Mucosa of rectum (tissue), 2 donors: ENCODE data around the gene SYT17.
"Not testable (repeated sequence)": the region's sequence is repeated elsewhere in the genome, so short reads cannot be mapped to it uniquely, and the experiment has no call there.

Experiments
- H3K27ac ChIP-seq, 2 donors: one replicate each; pipeline ENCODE4 v1.7.0; 2013; ENCODE audit warnings: inconsistent platforms in 2 of 2, low read depth in 2 of 2, low read length in 2 of 2
- H3K27me3 ChIP-seq, 2 donors: one replicate each; pipeline ENCODE4 v1.7.0; 2013; ENCODE audit warnings: low read length in 2 of 2; ENCODE audit not compliant: control insufficient read depth in 2 of 2, insufficient read depth in 2 of 2
- H3K36me3 ChIP-seq, 2 donors: one replicate each; pipeline ENCODE4 v1.7.0; 2013; ENCODE audit warnings: low read length in 2 of 2; ENCODE audit not compliant: control insufficient read depth in 2 of 2, insufficient read depth in 2 of 2
- H3K4me1 ChIP-seq, 2 donors: one replicate each; pipeline ENCODE4 v1.7.0; 2013; ENCODE audit warnings: low read length in 2 of 2, mild to moderate bottlenecking in 1 of 2; ENCODE audit not compliant: control insufficient read depth in 2 of 2, insufficient read depth in 2 of 2
- H3K4me3 ChIP-seq, 2 donors: one replicate each; pipeline ENCODE4 v1.7.0; 2013; ENCODE audit warnings: low read length in 2 of 2
- H3K9ac ChIP-seq, 2 donors: one replicate each; pipeline ENCODE4 v1.7.0; 2013; ENCODE audit warnings: low read length in 2 of 2, low read depth in 1 of 2, mild to moderate bottlenecking in 1 of 2
- H3K9me3 ChIP-seq, 2 donors: one replicate each; pipeline ENCODE4 v1.7.0; 2013; ENCODE audit warnings: low read length in 2 of 2; ENCODE audit not compliant: control insufficient read depth in 2 of 2
- donor health status: healthy.
- donor health status: Normal muscosa, but diverticular disease.

Gene SYT17

GRCh38 chr16:19183187-19183586, 15.1 kb downstream of the SYT17 start:
- Histone ChIP-seq H3K4me1 (no peaks in the 10 kb centered on the region), H3K36me3 (peaks cover 4% of the 10 kb centered on the region in 2 donors), H3K9ac (no peak overlapping the region), H3K4me3 (no peak overlapping the region), H3K9me3 (no peaks in the 10 kb centered on the region), H3K27me3 (no peaks in the 10 kb centered on the region), H3K27ac (no peak overlapping the region)

- Histone ChIP-seq H3K36me3 (peaks cover 4% of the 10 kb centered on the region in 2 donors), H3K4me3 (no peak overlapping the region), H3K27me3 (no peaks in the 10 kb centered on the region), H3K9ac (no peak overlapping the region), H3K9me3 (no peaks in the 10 kb centered on the region), H3K27ac (no peak overlapping the region), H3K4me1 (no peaks in the 10 kb centered on the region)
Measured at GRCh38 chr16:19184823-19185509, 16.9 kb downstream of the SYT17 start.

GRCh38 chr16:19185510-19185851, 17.4 kb downstream of the SYT17 start:
- Histone ChIP-seq H3K4me1 (no peaks in the 10 kb centered on the region), H3K36me3 (peaks cover 4% of the 10 kb centered on the region in 2 donors), H3K9me3 (no peaks in the 10 kb centered on the region), H3K27me3 (no peaks in the 10 kb centered on the region), H3K27ac (no peak overlapping the region), H3K9ac (no peak overlapping the region), H3K4me3 (no peak overlapping the region)

GRCh38 chr16:19186408-19186807, 18.4 kb downstream of the SYT17 start:
- H3K27ac ChIP-seq: no peak overlapping the region
- H3K36me3 ChIP-seq: peaks cover 4% of the 10 kb centered on the region in 2 donors
- H3K4me3 ChIP-seq: no peak overlapping the region
- H3K9me3 ChIP-seq: no peaks in the 10 kb centered on the region
- H3K27me3 ChIP-seq: no peaks in the 10 kb centered on the region
- H3K9ac ChIP-seq: no peak overlapping the region
- no peaks in the 10 kb centered on the region for H3K4me1 ChIP-seq

DNA sequence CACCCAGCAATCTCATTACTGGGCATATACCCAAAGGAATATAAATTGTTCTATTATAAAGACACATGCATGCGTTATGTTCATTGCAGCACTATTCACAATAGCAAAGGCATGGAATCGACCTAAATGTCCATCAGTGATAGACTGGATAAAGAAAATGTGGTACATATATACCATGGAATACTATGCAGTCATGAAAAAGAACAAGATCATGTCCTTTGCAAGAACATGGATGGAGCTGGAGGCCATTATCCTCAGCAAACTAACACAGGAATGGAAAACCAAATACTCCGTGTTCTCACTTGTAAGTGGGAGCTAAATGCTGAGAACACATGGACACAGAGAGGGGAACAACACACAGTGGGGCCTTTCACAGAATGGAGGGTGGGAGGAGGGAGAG, 19.9 kb downstream of the SYT17 start:
- not testable (repeated sequence) for H3K36me3 ChIP-seq, H3K4me3 ChIP-seq, H3K27me3 ChIP-seq, H3K9me3 ChIP-seq, H3K27ac ChIP-seq, H3K4me1 ChIP-seq, H3K9ac ChIP-seq

DNA sequence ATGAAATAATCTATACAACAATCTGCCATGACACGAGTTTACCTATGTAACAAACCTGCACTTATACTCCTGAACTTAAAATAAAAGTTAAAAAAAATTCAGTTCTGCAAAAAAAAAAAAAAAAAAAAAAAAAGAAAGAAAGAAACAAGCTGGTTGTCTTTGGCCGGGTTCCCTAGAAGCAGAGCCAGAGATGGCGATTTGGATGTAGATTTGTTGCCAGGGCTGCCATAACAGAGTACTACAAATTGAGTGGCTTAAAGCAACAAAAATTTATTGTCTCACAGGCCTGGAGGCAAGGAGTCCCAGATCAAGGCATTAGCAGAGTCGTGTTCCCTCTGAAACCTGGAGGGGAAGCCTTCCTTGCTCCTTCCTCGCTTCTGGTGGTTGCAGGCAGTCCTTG, 20.4 kb downstream of the SYT17 start:
- no peak overlapping the region for H3K27ac ChIP-seq

GRCh38 chr16:19192865-19193264, 24.8 kb downstream of the SYT17 start:
- Histone ChIP-seq H3K27me3 (no peaks in the 10 kb centered on the region), H3K4me1 (no peaks in the 10 kb centered on the region), H3K4me3 (no peak overlapping the region), H3K27ac (no peak overlapping the region), H3K9me3 (no peaks in the 10 kb centered on the region), H3K36me3 (peaks cover 0 to 3% of the 10 kb centered on the region in 2 donors), H3K9ac (no peak overlapping the region)

More for the DNA sequence above, 20.4 kb downstream of the SYT17 start:
- Histone ChIP-seq H3K4me1 (no peaks in the 10 kb centered on the region), H3K9ac (no peak overlapping the region), H3K27me3 (no peaks in the 10 kb centered on the region), H3K36me3 (peaks cover 3 to 4% of the 10 kb centered on the region in 2 donors), H3K9me3 (no peaks in the 10 kb centered on the region), H3K4me3 (no peak overlapping the region)

GRCh38 chr16:19196871-19197270, 28.8 kb downstream of the SYT17 start:
- H3K36me3 ChIP-seq: peaks cover 0 to 3% of the 10 kb centered on the region in 2 donors
- no peaks in the 10 kb centered on the region for H3K4me1 ChIP-seq
- peaks cover 0 to 2% of the 10 kb centered on the region in 2 donors for H3K9me3 ChIP-seq
- no peak overlapping the region for H3K27ac ChIP-seq
- H3K27me3 ChIP-seq: no peaks in the 10 kb centered on the region
- H3K4me3 ChIP-seq: no peak overlapping the region
- no peak overlapping the region for H3K9ac ChIP-seq

DNA sequence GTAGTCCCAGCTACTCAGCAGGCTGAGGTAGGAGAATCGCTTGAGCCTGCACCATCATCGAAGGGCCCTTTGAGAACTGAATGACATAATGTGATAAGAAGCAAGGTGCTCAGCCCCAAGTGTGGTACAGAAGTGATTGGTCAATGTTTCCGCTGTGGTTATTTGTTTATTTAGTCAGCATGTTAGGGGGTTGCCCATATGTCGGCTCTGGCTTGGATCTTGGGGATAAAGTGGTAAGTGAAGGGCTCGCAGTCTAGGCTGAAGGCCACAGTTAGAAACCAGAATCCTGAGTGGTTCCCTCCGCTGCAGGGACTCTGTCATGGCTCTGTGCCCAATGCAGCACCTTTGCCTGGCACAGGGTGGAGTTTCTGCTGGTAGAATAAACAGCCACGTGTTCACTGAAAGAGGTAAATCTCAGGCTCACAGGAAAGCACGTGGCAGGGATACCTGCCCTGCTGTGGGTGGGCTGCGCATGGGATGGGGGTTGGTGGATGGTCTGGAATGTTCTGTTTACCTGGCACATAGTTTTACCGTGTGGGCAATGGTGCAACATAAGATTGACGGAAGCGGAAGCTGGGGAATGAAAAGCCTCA, 35.4 kb downstream of the SYT17 start:
- H3K27me3 ChIP-seq: no peaks in the 10 kb centered on the region
- no peak overlapping the region for H3K9ac ChIP-seq
- no peaks in the 10 kb centered on the region for H3K4me1 ChIP-seq
- H3K4me3 ChIP-seq: no peak overlapping the region
- H3K36me3 ChIP-seq: no peaks in the 10 kb centered on the region
- no peak overlapping the region for H3K27ac ChIP-seq
- peaks cover 0 to 2% of the 10 kb centered on the region in 2 donors for H3K9me3 ChIP-seq

DNA sequence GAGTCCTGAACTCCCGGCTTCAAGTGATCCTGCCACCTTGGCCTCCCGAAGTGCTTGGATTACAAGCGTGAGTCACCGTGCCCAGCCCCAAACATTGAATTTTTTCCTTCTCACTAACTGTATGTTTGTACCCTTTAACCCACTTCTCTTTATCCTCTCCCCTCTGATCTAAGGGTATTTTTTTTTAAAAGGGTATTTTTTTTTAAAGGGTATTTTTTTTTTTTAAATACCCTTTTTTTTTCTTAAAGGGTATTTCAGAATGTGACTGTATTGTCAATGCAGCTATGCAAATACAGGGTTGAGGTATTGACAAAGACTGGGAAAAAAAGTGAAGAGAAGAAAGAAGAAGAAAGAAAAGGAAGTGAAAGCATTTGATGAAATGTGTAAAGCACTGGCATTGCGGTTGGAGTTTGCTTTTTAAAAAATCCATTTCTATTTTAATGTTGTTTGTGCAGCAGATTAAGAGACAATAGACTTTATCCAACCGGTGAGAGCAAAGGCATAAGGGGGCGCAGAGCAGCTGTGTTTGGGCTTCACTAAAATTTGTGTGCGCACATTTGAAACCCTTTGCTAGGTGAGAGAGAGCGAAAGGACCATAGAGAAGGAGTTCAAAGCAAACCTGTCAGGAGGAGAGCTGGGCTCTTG, 42.4 kb downstream of the SYT17 start:
- H3K4me1 ChIP-seq: no peaks in the 10 kb centered on the region
- H3K27me3 ChIP-seq: no peaks in the 10 kb centered on the region
- no peak overlapping the region for H3K27ac ChIP-seq
- H3K4me3 ChIP-seq: no peak overlapping the region
- no peaks in the 10 kb centered on the region for H3K36me3 ChIP-seq
- no peaks in the 10 kb centered on the region for H3K9me3 ChIP-seq
- H3K9ac ChIP-seq: no peak overlapping the region
